GM18873 (cell line): ENCODE results near the gene SORCS2.

ENCODE experiments used
- ATAC-seq: cut with Tn5 transposase; IDR thresholded peaks from one replicate; pipeline ENCODE4 v1.9.1; 2021; ENCODE audit warnings: mild to moderate bottlenecking, moderate library complexity, moderate number of reproducible peaks; ENCODE audit not compliant: unreplicated experiment, low FRiP score

SORCS2 gene

DNA sequence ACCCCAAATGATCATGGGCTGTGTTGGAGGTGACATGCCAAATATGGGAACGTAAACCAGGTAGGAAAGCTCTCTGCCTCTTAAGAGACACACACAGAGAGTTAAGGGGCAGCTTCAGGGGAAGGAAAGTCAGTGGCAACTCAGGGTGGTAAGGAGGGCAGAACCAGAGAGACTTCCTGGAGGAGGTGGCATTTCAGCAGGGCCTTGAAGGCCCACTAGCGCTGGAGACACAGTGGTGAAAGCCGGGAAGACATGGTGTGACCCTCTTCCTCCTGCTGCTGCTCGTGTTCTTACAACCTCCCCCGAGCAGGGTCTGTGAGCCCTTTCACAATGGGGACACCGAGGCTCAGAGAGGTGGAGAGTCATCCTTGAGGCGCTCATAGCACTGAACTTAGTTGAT lies 68.2 kb downstream of the SORCS2 start:
- no peak for ATAC-seq

DNA sequence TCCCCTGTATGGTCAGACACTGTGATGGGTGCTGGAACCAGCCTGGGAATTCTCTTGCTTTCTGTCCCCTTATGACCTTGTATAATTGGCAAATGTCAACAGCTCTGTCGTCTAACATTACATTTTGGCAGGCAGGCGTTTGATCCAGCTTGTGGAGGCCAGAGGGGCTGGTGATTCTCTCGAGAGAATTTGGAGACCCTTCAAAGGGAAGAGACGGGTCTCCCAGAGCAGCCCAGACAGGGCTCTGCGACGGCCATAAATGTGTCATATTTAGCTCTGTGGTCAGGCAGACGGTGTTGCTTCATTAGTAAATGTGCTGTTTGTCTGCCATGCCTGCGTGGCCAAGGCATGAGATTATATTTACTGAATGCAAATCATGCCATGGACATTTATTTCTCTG lies 68.7 kb downstream of the SORCS2 start:
- ATAC-seq = no peak

DNA sequence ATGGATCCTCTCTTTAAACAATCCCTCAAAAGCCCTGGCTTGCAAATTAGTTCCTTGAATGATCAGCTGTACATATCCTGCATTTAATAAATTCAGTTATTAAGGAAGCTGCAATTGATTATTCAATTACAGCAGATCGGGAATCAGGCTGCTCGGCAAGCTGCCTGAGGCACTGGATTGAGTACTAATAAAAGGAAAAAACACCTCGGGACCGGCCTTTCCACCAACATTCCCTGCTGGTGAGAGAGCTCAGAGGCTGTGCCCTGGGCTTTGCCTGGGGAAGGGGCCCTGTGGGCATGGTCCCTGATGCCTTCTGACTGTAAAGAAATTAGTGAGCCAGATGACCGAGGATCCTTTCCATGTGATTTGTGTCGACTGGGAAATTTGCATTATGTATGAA lies 69.2 kb downstream of the SORCS2 start:
- ATAC-seq = no peak

DNA sequence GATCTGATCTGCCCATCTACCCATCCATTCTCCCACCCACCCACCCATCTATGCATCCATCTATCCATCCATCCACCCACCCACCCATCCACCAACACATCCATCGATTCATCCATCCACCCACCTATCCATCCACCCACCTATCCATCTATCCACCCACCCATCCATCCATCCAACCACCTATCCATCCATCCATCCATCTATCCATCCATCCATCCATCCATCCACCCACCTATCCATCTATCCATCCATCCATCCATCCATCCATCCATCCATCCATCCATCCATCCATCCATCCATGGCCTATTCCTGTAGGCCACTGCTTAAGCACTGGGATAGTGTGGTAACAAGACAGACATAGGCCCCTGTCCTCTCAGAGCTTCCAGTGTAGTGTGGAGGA lies 69.8 kb downstream of the SORCS2 start:
- no peak for ATAC-seq

GRCh38 chr4:7263166-7263565 lies 70.8 kb downstream of the SORCS2 start:
- no peak for ATAC-seq

GRCh38 chr4:7264694-7265093 lies 72.4 kb downstream of the SORCS2 start:
- ATAC-seq = no peak

DNA sequence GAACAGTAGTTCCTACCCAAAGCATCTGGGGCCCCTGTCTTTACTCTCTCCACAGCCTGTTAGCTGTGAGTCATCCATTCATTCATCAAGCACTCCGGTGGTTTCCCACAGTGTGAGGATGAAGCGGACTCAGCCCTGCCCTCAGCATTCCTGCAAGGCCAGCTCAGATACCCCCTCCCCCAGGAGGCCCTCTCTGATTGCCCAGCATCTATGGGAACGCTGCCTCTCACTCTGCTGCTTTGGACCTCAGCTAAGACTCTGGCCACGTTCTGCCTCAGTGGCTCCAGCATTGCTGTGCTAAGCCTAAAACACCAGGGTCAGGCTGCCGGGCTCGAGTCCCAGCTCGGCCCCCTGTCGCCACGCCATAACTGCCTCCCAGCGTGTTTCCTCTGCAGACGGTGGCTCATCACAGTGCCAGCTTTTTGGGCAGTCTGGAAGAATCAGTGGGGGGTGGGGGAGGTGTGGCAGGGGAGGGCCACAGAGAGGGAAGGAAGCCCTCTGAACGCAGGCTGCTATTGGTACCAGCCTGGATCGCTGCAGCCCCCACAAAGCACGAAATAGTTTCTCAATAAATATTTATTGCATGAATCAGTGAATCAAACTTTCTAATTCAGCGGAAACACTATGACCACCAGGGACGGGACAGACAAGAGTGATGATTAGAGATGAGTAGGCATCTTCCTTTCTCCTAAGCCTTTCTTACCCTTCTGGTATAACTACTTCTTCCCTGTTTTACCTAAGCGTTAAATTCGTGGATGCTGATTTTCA lies 74.4 kb downstream of the SORCS2 start:
- no peak for ATAC-seq

GRCh38 chr4:7267829-7268228 lies 75.5 kb downstream of the SORCS2 start:
- no peak for ATAC-seq

GRCh38 chr4:7268941-7269340 lies 76.6 kb downstream of the SORCS2 start:
- ATAC-seq = no peak

GRCh38 chr4:7270121-7270520 lies 77.8 kb downstream of the SORCS2 start:
- no peak for ATAC-seq

- ATAC-seq = no peak
Measured at GRCh38 chr4:7272404-7272803, 80.1 kb downstream of the SORCS2 start.

DNA sequence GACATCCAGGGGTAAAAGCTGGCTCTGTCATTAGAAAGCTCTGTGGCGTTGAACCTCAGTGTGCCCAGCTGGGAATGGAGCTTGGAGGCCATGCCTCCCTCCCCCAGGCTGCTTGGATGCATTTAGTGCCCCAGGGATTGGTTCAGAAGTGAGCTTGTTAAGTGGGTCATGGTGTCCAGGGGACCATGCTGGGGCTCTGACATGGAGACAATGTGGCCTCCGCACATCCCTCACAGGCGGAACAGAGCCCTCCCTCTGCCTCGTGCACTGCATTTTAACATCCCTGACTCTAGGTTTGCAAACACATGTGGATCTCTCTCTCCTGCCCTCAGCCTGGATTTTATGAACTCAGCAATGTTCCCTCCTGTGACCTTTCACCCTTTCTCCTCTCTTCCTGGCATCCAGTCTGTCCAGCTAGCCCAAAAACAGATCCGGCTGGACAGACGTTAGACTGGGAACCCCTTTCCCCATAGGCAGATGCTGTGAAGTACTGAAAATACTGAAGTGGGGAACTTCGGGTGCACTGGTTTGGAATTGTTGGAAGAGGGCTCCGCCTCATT lies 81.5 kb downstream of the SORCS2 start:
- no peak for ATAC-seq

GRCh38 chr4:7275067-7275466 lies 82.7 kb downstream of the SORCS2 start:
- ATAC-seq = no peak

GRCh38 chr4:7275490-7276154 lies 83.3 kb downstream of the SORCS2 start:
- ATAC-seq = no peak

DNA sequence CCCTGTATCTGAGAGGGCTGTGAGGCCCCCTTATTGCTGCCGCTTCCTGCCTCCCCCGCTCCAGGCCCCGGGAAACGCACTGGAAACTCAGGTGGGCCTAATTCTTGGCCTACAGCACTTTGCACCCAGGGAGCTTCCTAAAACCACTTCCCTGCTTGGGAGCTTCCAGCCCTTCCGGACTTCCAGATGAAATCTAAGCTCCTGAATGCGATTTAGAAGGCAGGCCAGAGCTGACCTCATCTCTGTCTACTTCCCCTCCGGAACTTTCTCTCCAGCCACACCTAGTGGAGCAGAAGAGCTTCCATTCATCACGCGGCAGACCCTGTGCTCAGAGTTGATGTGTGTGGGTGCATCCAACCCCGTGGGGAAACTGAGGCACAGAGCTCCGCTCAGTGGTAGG lies 84.2 kb downstream of the SORCS2 start:
- no peak for ATAC-seq

- ATAC-seq = no peak
Measured at GRCh38 chr4:7278071-7278765, 85.9 kb downstream of the SORCS2 start.

DNA sequence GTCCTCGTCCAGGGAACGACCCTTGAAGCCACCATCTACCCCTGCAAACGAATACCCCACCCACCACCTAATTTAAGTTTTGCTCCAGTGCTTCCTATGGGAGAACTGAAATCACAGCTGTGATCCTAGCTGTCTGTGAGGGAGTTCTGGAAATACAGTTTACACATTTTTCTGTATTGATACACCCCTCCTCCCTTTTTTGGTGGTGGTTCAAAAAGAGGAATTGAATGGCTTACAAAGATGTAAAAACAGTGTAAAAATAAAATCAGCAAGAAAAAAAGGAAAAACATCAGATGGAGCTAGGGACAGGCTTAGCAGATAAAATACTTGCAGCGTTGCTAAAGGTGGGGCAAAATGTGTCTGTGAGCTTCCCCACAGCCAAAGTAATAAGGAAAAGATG lies 86.6 kb downstream of the SORCS2 start:
- ATAC-seq = no peak

DNA sequence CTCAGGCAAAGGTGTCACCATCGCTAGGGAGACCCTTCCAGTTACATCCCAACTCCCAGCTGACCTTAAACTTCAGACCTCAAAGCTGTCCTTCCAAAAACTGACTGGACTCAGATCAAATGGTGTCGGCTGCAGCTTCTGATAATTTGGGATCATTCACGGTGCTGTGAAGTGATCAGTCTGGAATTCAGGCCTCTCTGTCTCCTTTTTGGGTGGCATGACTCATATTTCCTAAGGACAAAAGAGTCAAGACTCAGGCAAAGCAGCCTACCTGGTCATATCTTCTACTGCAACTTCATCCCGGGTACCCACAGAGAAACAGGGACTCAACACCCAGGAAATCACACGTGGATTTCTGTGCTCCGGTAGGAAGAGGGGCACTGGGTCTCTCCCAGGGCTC lies 87.6 kb downstream of the SORCS2 start:
- ATAC-seq = no peak

DNA sequence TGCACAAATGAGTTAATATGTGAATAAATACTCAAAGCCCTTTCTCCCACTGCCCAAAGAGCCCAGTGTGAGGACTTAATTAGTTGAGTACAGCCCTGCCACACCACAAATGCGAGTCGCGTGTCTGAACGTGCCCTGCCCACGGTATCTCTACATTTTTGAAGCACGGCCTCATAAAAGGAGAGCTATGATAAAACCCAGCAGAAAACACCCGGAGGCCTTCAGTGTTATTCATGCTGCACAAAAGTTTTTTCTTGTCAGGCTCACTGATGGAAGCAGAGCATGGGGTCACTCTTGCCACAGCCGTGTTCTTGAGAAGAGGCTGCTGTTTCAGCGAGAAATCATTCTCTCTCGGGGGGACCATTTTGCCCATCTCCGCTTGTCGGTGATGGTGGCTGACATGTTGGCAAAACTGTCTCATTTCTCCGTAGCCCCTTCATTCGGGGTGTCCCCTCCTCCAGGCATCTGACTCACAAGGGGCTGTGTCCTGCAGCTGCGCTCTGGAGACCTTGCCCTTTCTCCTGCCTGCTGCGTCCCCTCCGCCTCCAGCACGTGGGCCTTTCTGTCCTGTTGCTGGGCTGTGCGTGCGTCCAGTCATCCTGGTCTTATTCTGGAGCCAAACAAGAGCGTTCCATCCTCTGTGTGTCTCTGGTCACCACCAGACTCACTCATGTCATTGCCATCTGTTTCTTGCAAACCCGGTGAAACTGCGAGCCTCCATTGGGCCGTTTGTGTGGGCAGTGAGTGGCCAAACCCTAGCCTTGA lies 88.8 kb downstream of the SORCS2 start:
- no peak for ATAC-seq
